Activated B cell treated with CpG ODN at 0.5 μM for 24 hours (primary cell): ENCODE data around the gene BCAR1. TPM values are rescaled to one million over a fixed set of nuclear protein-coding genes. Genes with fewer than 3 reads are reported as not detected.
"Not testable (repeated sequence)": the region's sequence is repeated elsewhere in the genome, so short reads cannot be mapped to it uniquely, and the experiment has no call there.

Experiments
- ATAC-seq: fragments of 200-7000 bp; cut with Tn5 transposase; one replicate; pipeline ENCODE4 v1.10.0; 2021; ENCODE audit warnings: low read depth, mild to moderate bottlenecking, moderate library complexity
- CTCF ChIA-PET: fragments of 350-600 bp; sonication (Branson Sonifier 250); formaldehyde crosslinking; loops from one replicate; lab custom pipeline; 2021; ENCODE audit warnings: antibody characterized with exemption; lab: Charles Lee
- POLR2A ChIA-PET: fragments of 350-600 bp; sonication (Branson Sonifier 250); formaldehyde crosslinking; loops from one replicate; lab custom pipeline; 2021; ENCODE audit warnings: antibody characterized with exemption; lab: Charles Lee
- DNase-seq: peaks from one replicate; pipeline ENCODE4 v3.0.0; 2022
- H3K27ac Mint-ChIP-seq: one replicate; pipeline ENCODE4 v1.8.0; 2020; ENCODE audit warnings: mixed read lengths
- H3K27me3 Mint-ChIP-seq: one replicate; pipeline ENCODE4 v1.8.0; 2021; ENCODE audit warnings: mixed read lengths
- H3K36me3 Mint-ChIP-seq: one replicate; pipeline ENCODE4 v1.8.0; 2021; ENCODE audit warnings: low read depth, mixed read lengths
- H3K4me1 Mint-ChIP-seq: one replicate; pipeline ENCODE4 v1.8.0; 2021; ENCODE audit warnings: mixed read lengths
- H3K4me3 Mint-ChIP-seq: one replicate; pipeline ENCODE4 v1.8.0; 2020; ENCODE audit warnings: mild to moderate bottlenecking, mixed read lengths
- H3K9me3 Mint-ChIP-seq: one replicate; pipeline ENCODE4 v1.8.0; 2020; ENCODE audit warnings: mixed read lengths
- intact Hi-C: fragments of 100-400 bp; cut with micrococcal nuclease; formaldehyde crosslinking; loops from one replicate; pipeline ENCODE4 v1.15.1; 2024
- total RNA-seq: library from RNA; stranded (reverse); gene quantifications from 2 replicates; pipeline ENCODE4 v1.2.3, GENCODE V29; 2022
- TF ChIP-seq, protein P1 (sequence below): fragments of 200-600 bp; IDR thresholded peaks from one replicate; pipeline ENCODE4 v1.8.0; 2022; ENCODE audit warnings: antibody characterized with exemption, mild to moderate bottlenecking

BCAR1 gene
- total RNA-seq, 1 donor from 2014 or later = not detected

DNA sequence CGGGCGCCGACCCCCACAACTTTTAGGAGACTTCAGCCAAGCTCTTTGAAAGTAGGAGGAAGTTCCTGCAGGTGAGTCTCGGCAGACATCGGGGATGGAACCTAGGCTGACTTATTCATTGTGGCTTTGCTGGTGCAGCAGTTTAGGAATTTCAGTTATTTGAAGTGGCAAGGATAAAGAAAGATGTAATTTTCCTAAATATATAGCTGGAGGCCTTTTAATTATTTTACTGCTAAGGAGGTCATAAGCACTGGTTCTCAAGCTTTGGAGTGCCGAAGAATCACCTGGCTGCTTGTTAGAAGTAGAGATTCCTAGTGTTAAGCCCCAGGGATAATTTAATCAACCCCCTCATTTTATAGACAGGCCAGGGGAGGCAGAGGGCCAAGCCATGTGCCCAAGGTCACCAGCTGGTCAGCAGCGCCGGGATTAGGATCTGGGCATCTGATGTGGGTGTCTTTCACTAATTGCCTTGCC lies 28.9 kb upstream of the BCAR1 start:
- CTCF ChIA-PET = no interaction called here
- Mint-ChIP-seq H3K27ac (no peak overlapping the region), H3K4me3 (no peak overlapping the region), H3K27me3 (peaks cover 8% of the 10 kb centered on the region), H3K36me3 (no peaks in the 10 kb centered on the region), H3K4me1 (no peaks in the 10 kb centered on the region), H3K9me3 (no peaks in the 10 kb centered on the region)
- POLR2A ChIA-PET = interaction anchor here (0.6 kb wide), 1 partner anchor 157 kb away, joined by 3 read pairs; no protein-coding TSS in a partner anchor
- no peak for DNase-seq
- TF ChIP-seq, protein P1, sequence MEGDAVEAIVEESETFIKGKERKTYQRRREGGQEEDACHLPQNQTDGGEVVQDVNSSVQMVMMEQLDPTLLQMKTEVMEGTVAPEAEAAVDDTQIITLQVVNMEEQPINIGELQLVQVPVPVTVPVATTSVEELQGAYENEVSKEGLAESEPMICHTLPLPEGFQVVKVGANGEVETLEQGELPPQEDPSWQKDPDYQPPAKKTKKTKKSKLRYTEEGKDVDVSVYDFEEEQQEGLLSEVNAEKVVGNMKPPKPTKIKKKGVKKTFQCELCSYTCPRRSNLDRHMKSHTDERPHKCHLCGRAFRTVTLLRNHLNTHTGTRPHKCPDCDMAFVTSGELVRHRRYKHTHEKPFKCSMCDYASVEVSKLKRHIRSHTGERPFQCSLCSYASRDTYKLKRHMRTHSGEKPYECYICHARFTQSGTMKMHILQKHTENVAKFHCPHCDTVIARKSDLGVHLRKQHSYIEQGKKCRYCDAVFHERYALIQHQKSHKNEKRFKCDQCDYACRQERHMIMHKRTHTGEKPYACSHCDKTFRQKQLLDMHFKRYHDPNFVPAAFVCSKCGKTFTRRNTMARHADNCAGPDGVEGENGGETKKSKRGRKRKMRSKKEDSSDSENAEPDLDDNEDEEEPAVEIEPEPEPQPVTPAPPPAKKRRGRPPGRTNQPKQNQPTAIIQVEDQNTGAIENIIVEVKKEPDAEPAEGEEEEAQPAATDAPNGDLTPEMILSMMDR = no peak
- ATAC-seq = no peak
- intact Hi-C loops = no loop called here

DNA sequence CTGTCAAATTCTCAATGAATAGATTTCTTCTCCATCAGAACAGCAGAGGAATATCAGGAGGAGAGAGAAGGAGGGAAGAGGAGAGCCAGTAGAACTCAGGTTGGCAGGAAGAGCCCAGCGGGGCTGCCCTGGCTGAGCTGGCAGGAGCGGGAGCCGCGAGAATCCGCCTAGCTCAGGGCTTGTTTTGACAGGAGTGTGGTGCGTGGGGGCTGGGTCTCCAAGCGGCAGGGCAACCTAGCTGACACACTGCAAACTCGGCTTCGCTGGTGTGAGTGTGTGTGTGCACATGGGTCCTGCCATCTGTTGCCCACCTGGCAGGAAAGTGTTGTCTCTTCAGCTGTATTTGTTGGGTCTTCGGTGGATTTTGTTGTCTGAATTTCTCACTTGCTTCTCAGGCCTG lies 27.9 kb upstream of the BCAR1 start:
- Mint-ChIP-seq H3K27ac (no peak overlapping the region), H3K36me3 (no peaks in the 10 kb centered on the region), H3K4me3 (no peak overlapping the region), H3K27me3 (peaks cover 11% of the 10 kb centered on the region), H3K9me3 (no peaks in the 10 kb centered on the region), H3K4me1 (no peaks in the 10 kb centered on the region)
- POLR2A ChIA-PET = no interaction called here
- no peak for DNase-seq
- TF ChIP-seq, protein P1 = no peak
- no peak for ATAC-seq
- intact Hi-C loops = no loop called here
- CTCF ChIA-PET = no interaction called here

DNA sequence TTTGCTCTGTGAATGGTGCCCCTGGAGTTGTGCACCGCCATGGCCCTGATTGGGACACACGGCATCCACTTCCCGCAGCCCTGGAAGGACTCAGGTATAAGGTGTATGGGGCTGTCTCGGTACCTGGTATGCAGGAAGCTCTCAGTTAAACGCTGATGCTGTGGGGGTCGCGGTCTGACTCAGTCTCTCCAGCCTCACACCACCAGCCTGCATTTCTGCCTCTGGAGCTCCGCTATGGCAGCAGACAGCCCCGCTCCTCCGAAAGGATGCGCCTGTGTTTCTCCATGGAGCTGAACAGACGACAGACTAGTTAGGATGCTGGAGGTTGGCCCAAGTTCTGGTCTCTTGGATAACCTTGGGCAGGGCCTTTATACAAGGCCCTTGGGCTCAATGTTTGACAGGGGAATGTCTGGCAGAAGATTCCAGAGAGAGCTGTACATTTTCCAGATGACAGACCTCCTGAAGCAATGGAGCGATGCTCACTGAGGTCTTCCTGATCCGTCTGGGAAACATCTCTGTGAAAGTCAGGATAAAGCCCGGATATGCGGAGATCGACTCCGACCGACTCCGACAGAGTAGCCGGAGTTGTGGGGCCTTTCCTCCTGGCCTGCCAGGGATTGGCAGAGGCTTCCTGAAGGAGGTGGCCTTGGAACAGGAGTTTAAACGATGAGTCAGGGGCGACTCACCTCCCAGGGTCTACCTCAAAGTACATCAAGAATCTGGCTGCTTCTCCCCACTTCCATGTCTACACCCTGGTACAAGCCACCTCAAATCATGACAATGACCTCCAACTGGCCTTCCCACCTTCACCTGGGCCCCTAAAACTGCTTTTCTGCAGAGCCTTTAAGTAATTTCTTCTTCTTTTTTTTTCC lies 21.9 kb upstream of the BCAR1 start:
- intact Hi-C loops = no loop called here
- no peak for ATAC-seq
- no peak overlapping the region for H3K27ac Mint-ChIP-seq
- no peak for DNase-seq
- H3K4me1 Mint-ChIP-seq = no peaks in the 10 kb centered on the region
- CTCF ChIA-PET = no interaction called here
- peaks cover 26% of the 10 kb centered on the region for H3K27me3 Mint-ChIP-seq
- H3K36me3 Mint-ChIP-seq = no peaks in the 10 kb centered on the region
- H3K4me3 Mint-ChIP-seq = no peak overlapping the region
- TF ChIP-seq, protein P1 = no peak
- H3K9me3 Mint-ChIP-seq = no peaks in the 10 kb centered on the region
- POLR2A ChIA-PET = no interaction called here

DNA sequence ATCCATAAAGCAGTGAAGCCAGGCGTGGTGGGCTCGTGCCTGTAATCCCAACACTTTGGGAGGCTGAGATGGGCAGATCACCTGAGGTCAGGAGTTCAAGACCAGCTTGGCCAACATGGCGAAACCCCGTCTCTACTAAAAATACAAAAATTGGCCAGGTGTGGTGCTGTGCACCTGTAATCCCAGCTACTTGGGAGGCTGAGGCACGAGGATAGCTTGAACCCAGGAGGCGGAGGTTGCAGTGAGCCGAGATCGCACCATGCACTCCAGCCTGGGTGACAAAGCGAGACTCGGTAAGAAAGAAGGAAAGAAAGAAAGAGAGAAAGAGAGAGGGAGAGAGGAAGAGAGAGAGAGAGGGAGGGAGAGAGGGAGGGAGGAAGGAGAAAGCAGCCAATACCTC lies 21.2 kb upstream of the BCAR1 start:
- H3K4me3 Mint-ChIP-seq = not testable (repeated sequence)
- H3K27me3 Mint-ChIP-seq = peaks cover 28% of the 10 kb centered on the region

DNA sequence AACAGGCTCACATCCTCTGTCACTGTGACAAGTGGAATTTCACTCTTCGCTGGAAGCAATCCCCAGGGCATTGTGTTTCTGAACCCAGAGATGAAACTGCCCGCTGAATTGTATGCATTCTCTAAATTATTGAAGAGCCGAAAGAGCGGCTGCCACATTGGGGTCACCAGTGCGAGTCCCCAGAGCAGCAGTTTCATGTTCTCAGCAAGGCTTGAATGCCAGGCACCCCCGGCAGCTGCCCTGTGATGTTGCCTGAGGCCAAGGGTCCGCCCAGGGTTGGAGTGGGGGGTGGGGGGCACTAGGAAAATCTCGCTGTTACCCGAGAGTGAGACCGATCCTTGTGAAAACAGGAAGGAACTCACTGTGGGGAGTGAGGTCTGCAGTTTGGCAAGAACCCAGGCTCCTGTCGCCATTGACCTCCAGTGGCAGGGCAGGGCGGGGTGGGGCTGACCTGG lies 20.7 kb upstream of the BCAR1 start:
- H3K27ac Mint-ChIP-seq = no peak overlapping the region
- ATAC-seq (no peak), DNase-seq (no peak)
- H3K4me3 Mint-ChIP-seq = no peak overlapping the region
- H3K36me3 Mint-ChIP-seq = no peaks in the 10 kb centered on the region
- TF ChIP-seq, protein P1 = no peak
- intact Hi-C loops = no loop called here
- peaks cover 25% of the 10 kb centered on the region for H3K27me3 Mint-ChIP-seq
- H3K9me3 Mint-ChIP-seq = no peaks in the 10 kb centered on the region
- POLR2A ChIA-PET = no interaction called here
- CTCF ChIA-PET = no interaction called here
- H3K4me1 Mint-ChIP-seq = no peaks in the 10 kb centered on the region

More for the DNA sequence above, 21.2 kb upstream of the BCAR1 start:
- POLR2A ChIA-PET, ATAC-seq, DNase-seq, CTCF ChIA-PET, H3K27ac Mint-ChIP-seq, H3K9me3 Mint-ChIP-seq, intact Hi-C loops, H3K36me3 Mint-ChIP-seq, H3K4me1 Mint-ChIP-seq: not testable (repeated sequence)
